COLO668 (cell line): ENCODE results near the gene ALDH5A1.
"Not testable (repeated sequence)": the region's sequence is repeated elsewhere in the genome, so short reads cannot be mapped to it uniquely, and the experiment has no call there.

ENCODE experiments used
- DNase-seq: peaks from one replicate; lab custom pipeline; 2025; ENCODE audit not compliant: unreplicated experiment; lab: John Stamatoyannopoulos, UW

Gene ALDH5A1

DNA sequence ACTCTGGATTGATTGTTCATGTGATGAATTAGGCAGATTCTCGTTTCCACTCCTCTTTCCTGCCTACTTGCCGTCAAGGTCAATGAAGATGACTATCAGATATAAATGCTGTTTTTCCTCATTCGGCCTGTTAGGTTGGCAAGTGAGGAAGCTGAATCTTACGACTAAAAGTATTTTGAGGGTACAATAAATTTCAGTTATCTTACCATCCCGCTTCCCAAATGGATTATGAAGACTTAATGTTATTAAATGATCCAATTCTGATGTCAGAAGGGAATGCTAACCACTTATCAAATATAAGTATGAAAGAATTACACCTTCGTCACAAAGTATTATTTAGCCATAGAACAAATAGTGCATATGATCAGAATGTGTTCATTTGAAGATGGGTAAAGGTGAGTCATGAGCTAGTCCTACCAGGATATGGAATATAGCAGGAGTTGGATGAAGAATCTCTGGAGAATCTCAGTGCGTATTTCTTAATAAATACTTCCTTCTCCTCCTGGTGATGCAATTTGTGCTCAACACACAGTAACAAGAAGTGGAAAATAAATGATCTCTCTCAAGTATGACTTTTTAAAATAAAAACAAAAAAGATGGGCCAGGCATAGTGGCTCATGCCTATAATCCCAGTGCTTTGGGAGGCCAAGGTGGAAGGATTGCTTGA, 10.0 kb upstream of the ALDH5A1 start:
- DNase-seq: no peak

DNA sequence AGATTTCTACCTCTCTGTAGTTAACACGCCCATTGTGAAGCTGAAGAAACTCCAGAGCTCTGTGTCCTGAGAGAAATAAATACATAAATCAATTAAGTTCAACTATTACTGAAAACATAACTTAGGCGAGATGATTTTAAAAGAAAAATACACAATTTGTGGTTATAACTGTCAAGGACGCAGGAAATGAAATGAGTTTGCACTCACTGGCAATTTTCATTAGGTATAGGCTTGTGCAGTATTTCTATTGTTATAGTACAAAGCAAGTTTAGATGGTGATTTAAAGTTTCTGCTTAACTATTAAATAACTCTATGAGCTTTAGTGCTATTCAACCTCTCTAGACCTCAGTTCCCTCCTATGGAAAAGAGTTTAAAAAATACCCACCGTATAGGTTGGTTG, 8.7 kb upstream of the ALDH5A1 start:
- no peak for DNase-seq

DNA sequence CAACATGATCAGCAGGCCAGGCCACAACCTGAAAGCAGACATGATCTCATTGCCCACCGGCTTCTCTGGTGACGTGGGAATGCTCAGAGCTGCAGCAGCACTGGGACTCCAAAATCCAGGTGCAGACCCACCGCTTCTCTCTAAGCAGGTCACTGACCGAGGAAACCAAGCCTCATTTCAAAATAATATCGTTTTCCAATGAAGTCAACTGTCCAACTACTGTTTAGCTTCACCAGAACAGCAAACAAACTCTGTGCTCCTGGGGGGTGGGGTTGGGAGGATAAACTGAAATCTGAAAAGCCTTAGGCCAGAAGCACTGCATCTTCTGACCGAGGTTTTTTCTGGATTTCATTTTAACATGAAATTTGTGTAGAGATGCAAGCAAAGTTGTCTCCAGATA, 5.3 kb upstream of the ALDH5A1 start, which contains the start of gene GPLD1:
Gene GPLD1 (minus strand): TSS at position 109 of the 400 bp plus-strand sequence. CDS start 67 bp downstream, at position 42.
- no peak for DNase-seq

DNA sequence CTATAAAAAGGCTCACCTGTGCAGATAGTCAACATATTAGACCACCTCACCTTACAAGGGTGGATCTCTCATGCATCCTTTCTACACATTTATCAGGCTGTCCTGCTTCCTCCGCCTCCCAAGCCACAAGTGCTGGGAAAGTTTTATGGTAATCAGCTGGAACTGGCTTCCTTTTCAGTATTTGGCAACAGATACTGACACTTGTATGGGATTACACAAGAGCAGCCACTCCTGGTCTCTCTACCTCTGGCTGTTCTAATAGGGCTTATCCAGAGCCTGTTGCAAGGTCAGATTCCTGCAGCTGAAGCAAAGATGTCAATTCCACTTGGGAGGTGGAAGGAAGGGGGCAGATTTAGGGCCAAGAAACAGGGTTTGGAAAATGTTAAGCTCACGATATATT, 4.9 kb upstream of the ALDH5A1 start:
- DNase-seq: no peak

DNA sequence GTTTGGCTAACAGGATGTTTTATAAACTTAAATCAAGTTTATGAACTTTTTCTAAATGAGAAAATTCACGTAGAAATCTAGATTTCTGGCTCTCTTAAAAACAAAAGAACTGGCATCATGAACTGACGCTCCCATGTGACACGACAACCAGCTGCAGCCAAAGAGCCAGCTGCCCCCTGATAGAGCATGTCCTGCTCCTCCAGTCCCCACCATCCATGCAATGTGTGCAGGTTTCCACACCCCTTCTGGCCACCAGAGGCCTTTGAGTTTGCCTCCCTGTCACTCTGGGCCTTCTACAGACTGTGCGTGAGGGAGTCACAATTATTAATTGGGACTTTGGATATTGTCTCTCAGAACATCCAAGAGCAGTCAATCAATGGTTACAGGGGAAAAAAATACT, 3.8 kb upstream of the ALDH5A1 start:
- no peak for DNase-seq

DNA sequence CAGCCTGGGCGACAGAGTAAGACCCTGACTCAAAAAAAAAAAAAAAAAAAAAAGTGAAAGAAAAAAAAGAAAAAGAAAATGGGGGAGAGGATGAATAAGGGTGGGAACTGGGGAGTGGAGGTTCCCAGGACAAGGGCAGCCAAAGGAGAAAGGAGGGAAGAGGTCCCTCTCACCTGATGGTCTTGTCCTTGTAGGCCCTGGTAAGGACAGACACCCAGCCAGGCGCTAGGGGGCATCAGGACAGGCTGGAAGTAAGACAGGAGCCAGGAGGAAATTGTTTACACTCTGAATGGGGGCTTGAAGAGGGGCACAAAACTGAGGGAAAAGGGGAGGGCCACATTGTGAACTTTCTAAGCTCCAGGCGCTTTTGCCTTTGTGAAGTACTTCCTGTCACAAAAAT, 2.3 kb upstream of the ALDH5A1 start:
- peak; percentile 9 for DNase-seq

DNA sequence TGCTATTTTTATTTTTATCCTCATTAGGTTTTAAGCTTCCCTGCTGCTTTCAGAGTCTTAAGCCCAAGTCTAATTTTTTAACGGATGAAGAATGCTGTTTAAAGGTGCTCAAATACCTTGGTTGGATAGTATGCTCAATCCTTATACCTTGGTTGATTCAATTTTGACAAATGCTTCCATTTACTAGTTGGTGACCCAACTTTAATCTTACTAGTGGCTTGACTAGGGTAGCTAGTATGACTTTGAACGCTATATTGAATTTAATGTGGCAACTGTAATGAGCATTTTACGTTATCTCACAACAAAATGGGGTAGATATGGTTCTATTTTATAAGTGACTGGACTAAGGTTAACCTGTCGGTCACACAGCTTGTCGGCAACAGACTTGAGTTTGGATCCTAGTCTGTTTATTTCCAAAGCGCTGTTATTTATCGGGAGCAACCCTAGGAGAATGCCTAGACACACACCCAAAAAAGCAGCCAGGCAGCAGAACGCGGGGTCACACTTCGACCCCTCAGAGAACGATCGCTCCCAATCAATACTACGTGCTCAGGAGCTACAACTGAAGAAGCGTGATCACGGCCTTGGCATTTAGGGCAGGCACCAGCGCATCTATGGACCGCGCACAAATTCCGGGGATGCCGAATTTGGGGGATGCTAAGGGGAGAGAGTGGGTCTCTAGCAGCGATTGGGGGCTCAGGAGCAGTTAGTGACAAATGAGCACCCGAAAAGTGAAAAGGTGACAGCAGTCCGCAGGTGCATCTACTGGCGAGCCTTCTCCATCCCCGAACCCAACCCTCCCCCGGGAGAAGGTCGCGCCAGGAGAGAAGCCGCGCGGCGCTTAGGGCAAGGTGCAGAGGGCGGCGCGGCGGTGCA, 586 bp upstream of the ALDH5A1 start:
- DNase-seq: no peak

DNA sequence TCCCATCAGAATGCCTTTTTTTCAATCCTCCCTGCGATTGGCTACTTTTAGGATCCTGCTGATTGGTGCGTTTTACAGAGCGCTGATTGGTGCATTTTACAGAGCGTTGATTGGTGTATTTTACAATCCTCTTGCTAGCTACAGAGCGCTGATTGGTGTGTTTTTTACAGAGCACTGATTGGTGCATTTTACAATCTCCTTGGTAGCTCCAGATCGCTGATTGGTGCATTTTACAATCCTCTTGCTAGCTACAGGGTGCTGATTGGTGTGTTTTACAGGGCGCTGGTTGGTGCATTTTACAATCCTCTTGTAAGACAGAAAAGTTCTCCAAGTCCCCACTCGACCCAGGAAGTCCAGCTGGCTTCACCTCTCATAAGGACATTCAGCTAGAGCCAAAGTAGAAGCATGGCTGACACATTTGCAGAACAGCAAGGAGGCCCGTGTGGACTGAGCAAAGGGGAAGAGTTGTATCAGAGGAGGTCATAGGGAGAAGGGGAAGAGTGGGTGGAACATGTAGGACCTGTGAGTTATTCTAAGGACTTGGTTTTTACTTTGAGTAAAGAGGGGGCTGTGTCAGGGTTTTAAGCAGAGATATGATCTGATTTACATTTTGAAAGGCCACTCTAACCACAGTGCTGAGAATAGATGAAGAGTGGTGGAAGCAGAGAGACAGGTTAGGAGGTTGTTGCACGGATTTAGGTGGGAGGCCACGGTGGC, 2.6 kb downstream of the ALDH5A1 start:
- DNase-seq: no peak

DNA sequence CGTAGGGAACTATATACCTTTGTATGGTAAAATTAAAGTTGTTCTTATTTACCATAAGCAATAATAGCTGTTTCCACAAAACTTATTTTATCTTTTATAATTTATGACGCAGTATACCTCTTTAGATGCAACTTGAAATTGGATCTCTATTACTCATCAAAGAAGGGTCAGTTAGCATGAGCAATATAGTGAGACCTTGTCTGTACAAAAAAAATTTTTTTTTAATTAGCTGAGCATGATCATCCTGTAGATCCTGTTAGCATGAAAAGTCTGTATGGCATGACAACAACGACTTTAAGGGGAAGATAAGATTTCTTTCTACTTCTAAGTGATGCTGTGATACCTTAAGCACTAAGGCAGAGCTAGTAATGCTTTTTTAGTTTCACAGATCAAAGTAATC, 5.9 kb downstream of the ALDH5A1 start:
- DNase-seq: no peak

DNA sequence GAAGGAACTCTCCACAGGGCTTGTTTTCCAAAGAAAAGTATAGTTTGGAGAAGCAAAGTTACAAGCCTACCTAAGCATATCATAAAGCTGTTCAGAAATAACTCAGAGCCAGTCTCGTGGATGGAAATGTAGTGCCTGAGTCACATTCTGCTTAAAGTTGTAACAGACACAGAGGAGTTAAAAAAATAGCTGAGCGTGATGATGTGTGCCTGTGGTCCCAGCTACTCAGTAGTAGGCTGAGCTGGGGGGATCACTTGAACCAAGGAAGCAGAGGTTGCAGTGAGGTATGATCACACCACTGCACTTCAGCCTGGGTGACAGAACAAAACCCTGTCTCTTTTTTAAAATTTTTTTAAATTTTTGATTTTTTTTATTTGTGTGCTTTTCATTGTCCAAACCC, 6.6 kb downstream of the ALDH5A1 start:
- no peak for DNase-seq

DNA sequence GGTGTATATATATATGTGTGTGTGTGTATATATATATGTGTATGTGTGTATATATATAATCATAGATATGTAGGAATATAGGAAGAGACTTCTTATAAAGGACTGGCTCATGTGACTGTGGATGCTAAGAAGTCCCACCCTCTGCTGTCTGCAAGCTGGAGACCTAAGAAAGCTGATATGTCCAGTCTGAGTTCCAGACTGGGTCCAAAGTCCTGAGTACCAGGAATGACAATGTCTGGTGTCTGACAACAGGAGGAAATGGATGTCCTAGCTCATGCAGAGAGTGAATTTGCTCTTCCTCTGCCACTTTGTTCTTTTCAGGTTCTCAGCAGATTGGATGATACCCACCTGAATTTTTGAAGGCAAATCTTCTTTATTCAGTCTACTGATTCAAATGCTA, 7.1 kb downstream of the ALDH5A1 start:
- DNase-seq: no peak

DNA sequence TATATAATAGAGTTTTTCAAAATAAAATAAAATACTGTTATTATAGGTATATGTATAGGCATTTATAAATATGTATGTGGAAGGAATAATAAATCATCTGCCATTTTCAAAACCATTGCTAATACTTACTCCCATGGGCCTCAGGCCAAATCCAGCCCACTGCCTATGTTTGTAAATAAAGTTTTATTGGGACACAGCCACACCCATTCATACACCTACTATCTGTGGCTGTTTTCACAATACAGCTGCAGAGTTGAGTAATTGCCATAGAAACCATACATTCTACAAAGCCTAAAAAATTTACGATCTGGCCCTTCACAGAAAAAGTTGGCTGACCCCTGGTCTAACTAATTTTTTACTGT, 9.5 kb downstream of the ALDH5A1 start:
- DNase-seq: no peak

DNA sequence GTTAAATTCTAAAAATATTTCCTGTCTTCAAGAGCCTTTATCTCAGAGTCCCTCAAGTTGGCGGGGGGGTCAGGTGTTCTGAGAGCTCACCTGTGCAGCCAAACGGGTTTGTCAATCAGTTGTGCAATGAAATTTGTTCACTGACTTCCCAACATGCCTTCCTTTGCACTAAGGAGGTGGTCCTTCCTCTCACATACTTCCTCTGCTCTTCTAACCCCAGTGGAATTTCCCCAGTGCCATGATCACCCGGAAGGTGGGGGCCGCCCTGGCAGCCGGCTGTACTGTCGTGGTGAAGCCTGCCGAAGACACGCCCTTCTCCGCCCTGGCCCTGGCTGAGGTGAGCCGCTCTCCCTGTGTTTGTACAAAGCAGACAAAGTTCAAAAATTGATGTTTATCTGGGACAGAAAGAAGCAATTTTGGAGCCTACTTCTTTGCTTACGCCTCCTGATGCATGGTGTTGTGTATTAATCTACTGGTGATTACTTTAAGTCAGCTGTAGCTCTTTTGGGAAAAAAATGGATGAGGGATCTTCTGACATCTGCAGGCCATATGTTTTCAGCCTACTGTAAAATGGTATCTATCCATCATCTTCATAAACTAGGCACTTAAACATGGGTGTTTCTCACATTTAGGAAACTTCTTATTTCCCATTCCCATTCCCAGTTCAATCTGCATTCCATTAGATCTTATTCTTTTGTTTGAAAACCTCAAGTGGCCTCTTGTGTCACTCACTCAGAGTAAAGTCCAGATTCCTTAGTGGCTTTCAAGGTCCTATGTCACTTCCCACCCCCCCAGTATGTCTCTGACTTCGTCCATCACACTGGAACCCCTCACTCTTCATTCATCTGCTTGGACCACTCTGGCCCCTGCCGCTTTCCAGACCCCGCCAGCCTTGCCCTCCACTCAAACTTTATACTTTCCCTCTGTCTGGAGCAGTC, 10.1 kb downstream of the ALDH5A1 start:
- DNase-seq: no peak

DNA sequence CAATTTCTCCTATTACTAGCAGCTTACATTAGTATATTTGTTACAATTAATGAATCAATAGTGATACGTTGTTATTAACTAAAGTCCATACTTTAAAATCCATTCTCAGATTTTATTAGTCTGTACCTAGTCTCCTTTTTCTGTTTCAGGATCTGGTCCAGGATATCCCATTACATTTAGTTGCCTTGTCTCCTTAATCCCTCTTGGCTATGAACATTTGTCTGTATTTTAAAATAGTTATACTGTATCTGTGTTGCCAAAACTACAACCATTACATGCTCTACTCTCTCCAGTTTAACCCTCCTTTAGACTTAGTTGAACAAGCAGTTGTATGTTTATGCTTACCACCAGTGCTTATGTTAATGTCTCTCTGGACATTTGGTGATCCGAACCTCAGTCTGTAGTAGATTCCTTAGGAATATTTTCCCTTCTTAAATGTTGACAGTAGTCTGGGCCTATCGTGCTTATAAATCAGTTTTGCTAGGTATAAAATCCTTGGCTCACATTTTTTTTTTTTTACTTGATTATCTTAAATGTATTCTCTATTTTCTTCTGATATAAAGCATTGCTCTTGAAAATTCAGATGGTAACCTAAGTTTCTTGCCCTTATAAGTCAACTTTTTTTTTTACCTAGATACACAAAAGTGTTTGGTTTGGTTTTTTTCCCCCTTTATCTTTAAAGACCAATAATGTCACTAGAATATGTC, 12.2 kb downstream of the ALDH5A1 start:
- no peak for DNase-seq

DNA sequence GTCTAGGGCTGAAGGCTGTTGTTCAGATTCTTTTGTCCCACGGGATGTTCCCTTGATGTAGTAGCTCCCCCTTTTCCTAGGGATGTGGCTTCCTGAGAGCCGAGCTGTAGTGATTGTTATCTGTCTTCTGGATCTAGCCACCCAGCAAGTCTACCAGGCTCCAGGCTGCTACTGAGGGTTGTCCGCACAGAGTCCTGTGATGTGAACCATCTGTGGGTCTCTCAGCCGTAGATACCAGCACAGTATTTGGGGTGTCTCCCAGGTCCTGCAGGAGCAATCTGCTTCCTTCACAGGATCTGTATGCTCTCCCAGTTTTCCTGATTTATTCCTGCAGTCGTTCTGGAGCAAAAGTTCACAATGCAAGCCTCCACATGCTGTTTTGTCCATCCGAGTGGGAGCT, 17.2 kb downstream of the ALDH5A1 start:
- DNase-seq: not testable (repeated sequence)

DNA sequence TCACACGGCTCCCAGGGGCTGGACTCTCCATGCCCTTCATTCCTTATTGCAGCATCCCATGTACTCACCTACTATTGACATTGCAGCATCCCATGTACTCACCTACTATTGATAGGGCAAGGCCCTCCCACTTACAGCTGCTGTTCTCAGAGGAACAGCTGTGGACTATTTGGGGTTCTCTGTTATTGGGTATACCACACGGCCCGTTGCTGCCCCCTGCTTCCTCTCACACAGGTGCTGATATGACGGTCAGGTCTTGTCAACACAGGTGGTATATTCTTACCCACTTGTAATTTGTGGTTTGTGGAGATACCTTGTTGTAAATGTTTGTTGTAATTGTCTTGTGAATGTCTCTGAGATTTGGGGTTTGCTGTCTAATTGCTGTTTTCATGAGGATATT, 18.8 kb downstream of the ALDH5A1 start:
- DNase-seq: no peak

DNA sequence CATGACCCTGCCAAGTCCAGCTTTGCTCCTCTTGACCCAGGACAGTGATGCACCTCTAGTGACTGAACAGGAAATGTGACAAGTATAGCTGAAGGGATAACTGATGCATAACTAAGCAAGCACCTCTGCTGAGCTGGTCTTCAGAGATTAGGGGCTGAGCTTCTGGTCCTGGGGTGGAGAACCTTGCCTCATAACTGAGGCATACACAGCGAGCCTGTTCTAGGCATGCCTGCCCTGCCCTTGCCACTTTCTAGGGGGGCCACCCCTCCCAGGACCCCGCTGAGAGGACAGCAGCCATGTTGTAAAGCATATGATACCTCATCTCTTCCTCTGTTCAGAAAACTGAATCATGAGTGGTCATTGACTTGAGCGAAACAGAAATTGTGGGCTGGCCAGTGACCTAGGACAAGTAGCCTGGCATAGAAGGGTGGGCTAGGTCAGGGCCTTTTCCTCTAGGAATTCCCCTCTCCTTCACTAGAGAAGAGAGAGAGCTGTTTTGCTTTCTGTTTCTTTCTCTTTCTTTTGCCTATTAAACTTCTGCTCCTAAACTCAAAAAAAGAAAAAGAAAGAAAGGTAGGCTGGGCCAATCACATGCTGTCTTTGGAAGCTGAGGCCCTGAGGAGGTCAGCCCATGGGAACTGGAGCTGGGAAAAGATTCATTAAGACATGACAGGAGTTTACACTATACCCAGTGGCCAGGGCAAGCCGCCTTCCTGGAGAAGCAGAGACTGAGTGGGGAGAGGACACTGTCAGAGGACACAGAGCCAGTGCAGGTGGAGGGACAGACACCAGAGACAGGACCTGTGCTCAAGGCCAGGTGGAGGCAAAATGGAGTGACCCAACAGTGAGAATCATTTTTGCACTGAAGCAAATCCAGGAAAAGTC, 23.1 kb downstream of the ALDH5A1 start:
- DNase-seq: no peak

DNA sequence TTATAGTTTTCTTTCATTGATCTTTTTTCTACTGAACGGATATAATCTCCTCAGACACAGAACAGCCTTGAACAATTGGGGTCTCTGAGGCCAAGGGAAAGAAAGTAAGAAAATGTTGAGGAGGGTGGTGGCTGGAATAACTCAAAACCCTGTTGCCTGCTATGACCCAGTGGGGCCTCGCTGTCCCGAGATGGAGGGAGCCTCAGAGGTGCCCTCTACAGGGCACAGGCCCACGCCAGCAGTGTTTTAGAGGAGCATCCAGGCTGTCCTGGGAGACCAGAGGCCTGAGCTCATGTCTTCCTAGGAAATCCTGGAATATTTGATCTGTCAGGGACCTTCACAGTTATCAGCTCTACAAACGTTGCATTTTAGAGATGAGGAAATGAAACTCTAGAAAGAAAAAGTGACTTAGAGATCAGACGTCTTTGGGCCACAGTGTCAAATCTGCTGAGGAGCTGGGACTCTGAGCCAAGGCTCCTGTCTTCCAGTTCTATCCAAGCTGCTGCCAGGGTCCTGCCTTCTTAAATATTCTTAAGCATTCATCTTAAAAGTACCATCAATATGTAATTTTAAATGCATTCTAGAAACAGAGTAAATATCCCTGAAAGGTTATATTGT, 26.3 kb downstream of the ALDH5A1 start:
- DNase-seq: peak; percentile 18
